Activated CD8-positive, alpha-beta memory T cell treated with anti-CD3 and anti-CD28 coated beads, Interleukin-2, amount 10 ng/mL, durations not matched to agents 7 days and 5 days (primary cell): Measurements from ENCODE around the gene ORC2. TPM values are rescaled to one million over a fixed set of nuclear protein-coding genes. Genes with fewer than 3 reads are reported as not detected.
A peak's percentile ranks its signal among the peaks of the same experiment; 100 is the strongest.

ENCODE experiments used
- ATAC-seq: fragments of 150-1000 bp; cut with Tn5 transposase; one replicate; pipeline ENCODE4 v1.10.0; 2021; ENCODE audit warnings: moderate library complexity
- CTCF ChIA-PET: fragments of 350-600 bp; sonication (Branson Sonifier 250); formaldehyde crosslinking; loops from one replicate; lab custom pipeline; 2021; ENCODE audit warnings: antibody characterized with exemption; lab: Charles Lee
- DNase-seq: peaks from one replicate; pipeline ENCODE4 v3.0.0-alpha.2; 2020
- H3K27ac Mint-ChIP-seq: one replicate; pipeline ENCODE4 v1.8.0; 2021; ENCODE audit warnings: mild to moderate bottlenecking, mixed read lengths
- H3K27me3 Mint-ChIP-seq: one replicate; pipeline ENCODE4 v1.8.0; 2021; ENCODE audit warnings: mixed read lengths
- H3K36me3 Mint-ChIP-seq: one replicate; pipeline ENCODE4 v1.8.0; 2021; ENCODE audit warnings: mild to moderate bottlenecking, mixed read lengths
- H3K4me1 Mint-ChIP-seq: one replicate; pipeline ENCODE4 v1.8.0; 2021; ENCODE audit warnings: mixed read lengths
- H3K4me3 Mint-ChIP-seq: one replicate; pipeline ENCODE4 v1.8.0; 2021; ENCODE audit warnings: mild to moderate bottlenecking, moderate library complexity, mixed read lengths
- H3K9me3 Mint-ChIP-seq: one replicate; pipeline ENCODE4 v1.8.0; 2022; ENCODE audit warnings: low read depth, mixed read lengths
- total RNA-seq, 2 experiments: library from RNA; stranded (reverse); gene quantifications; one replicate each; pipeline ENCODE4 v1.2.3, GENCODE V29; 2021

Gene ORC2
- total RNA-seq, 2 experiments from 2014 or later, result 54.8 to 57.8 TPM

GRCh38 chr2:200864176-200865034 lies 99.1 kb downstream of the ORC2 start, which contains the start of gene CLK1:
Gene CLK1 (minus strand): TSS chr2:200864658. CDS start chr2:200861862, 2,796 bp downstream.
- CTCF ChIA-PET, result interaction anchor here (0.6 to 2.1 kb wide), 16 partner anchors 10 to 389 kb away, joined by 3 to 17 read pairs (median 4); partner anchors contain the start of genes NIF3L1 and PPIL3
- DNase-seq (peak; percentile 98), ATAC-seq (peak; percentile 84)
- Mint-ChIP-seq H3K36me3 (peaks cover 58% of the 10 kb centered on the region), H3K27me3 (no peaks in the 10 kb centered on the region), H3K9me3 (no peaks in the 10 kb centered on the region), H3K27ac (peak within 1 kb of the TSS; percentile 99), H3K4me3 (peak within 1 kb of the TSS; percentile 84), H3K4me1 (peaks cover 47% of the 10 kb centered on the region)

GRCh38 chr2:200863782-200864175 lies 99.7 kb downstream of the ORC2 start:
- Mint-ChIP-seq H3K4me1 (peaks cover 45% of the 10 kb centered on the region), H3K4me3 (peak overlapping the region; percentile 84), H3K36me3 (peaks cover 59% of the 10 kb centered on the region), H3K27ac (peak overlapping the region; percentile 99), H3K9me3 (no peaks in the 10 kb centered on the region), H3K27me3 (no peaks in the 10 kb centered on the region)
- DNase-seq (peak; percentile 58), ATAC-seq (peak; percentile 4)
- CTCF ChIA-PET, result interaction anchor here (1.0 to 2.1 kb wide), 14 partner anchors 13 to 370 kb away, joined by 3 to 17 read pairs (median 4); partner anchors contain the start of genes NIF3L1 and PPIL3

GRCh38 chr2:200862532-200863000 lies 100.9 kb downstream of the ORC2 start:
- H3K4me1 Mint-ChIP-seq, result peaks cover 52% of the 10 kb centered on the region
- peak overlapping the region; percentile 99 for H3K27ac Mint-ChIP-seq
- ATAC-seq (peak; percentile 37), DNase-seq (peak; percentile 84)
- no peaks in the 10 kb centered on the region for H3K27me3 Mint-ChIP-seq
- peak overlapping the region; percentile 84 for H3K4me3 Mint-ChIP-seq
- CTCF ChIA-PET, result interaction anchor here (1.3 to 2.1 kb wide), 2 partner anchors 149 to 255 kb away, joined by 4 to 11 read pairs; no protein-coding TSS in a partner anchor
- H3K9me3 Mint-ChIP-seq, result no peaks in the 10 kb centered on the region
- H3K36me3 Mint-ChIP-seq, result peaks cover 70% of the 10 kb centered on the region

- no peak for ATAC-seq
- peaks cover 59% of the 10 kb centered on the region for H3K4me1 Mint-ChIP-seq
- no peaks in the 10 kb centered on the region for H3K27me3 Mint-ChIP-seq
- no peak for DNase-seq
- no peaks in the 10 kb centered on the region for H3K9me3 Mint-ChIP-seq
- peaks cover 72% of the 10 kb centered on the region for H3K36me3 Mint-ChIP-seq
- CTCF ChIA-PET, result interaction anchor here (1.3 kb wide), 1 partner anchor 149 kb away, joined by 4 read pairs; no protein-coding TSS in a partner anchor
- peak overlapping the region; percentile 99 for H3K27ac Mint-ChIP-seq
- H3K4me3 Mint-ChIP-seq, result peak overlapping the region; percentile 84
These were observed 101.8 kb downstream of the ORC2 start for GRCh38 chr2:200861617-200862155.

GRCh38 chr2:200860092-200860795 lies 103.2 kb downstream of the ORC2 start:
- peak overlapping the region; percentile 66 for H3K4me3 Mint-ChIP-seq
- peaks cover 57% of the 10 kb centered on the region for H3K4me1 Mint-ChIP-seq
- DNase-seq (no peak), ATAC-seq (no peak)
- H3K9me3 Mint-ChIP-seq, result no peaks in the 10 kb centered on the region
- H3K36me3 Mint-ChIP-seq, result peaks cover 79% of the 10 kb centered on the region
- H3K27ac Mint-ChIP-seq, result peak overlapping the region; percentile 73
- CTCF ChIA-PET, result interaction anchor here (1.5 kb wide), 1 partner anchor 15 kb away, joined by 3 read pairs; no protein-coding TSS in a partner anchor
- no peaks in the 10 kb centered on the region for H3K27me3 Mint-ChIP-seq

Other genes starting within 250 kb of the ORC2 start
- gene BZW1, start 151.8 kb downstream of the ORC2 start, total RNA-seq, result 100 to 1,000 TPM; 222 to 306 TPM
- 100 to 1,000 TPM; 129 to 130 TPM for gene CLK1, start 99.0 kb downstream of the ORC2 start, total RNA-seq
- 10 to 100 TPM; 40.2 to 41.5 TPM for gene PPIL3, start 74.6 kb downstream of the ORC2 start, total RNA-seq
- gene NIF3L1, start 74.3 kb downstream of the ORC2 start, total RNA-seq, result 10 to 100 TPM; 28.3 to 37.6 TPM
- 10 to 100 TPM; 33.4 to 37.2 TPM for gene HYCC2, start 108.0 kb upstream of the ORC2 start, total RNA-seq
- 100 to 1,000 TPM; 116 to 141 TPM for gene NDUFB3, start 108.3 kb upstream of the ORC2 start, total RNA-seq
- gene CFLAR, start 152.5 kb upstream of the ORC2 start, total RNA-seq, result 100 to 1,000 TPM; 193 to 242 TPM
- 10 to 100 TPM; 26.6 to 37.4 TPM for gene CASP10, start 219.5 kb upstream of the ORC2 start, total RNA-seq